Skeletal muscle satellite cell (primary cell): ENCODE data around the gene ANKRD36C.
"Not testable (repeated sequence)": the region's sequence is repeated elsewhere in the genome, so short reads cannot be mapped to it uniquely, and the experiment has no call there.

Experiments used
- H3K27me3 ChIP-seq: 2 replicates; pipeline ENCODE4 v1.7.0; 2013; ENCODE audit warnings: low read length; ENCODE audit not compliant: control insufficient read depth, insufficient read depth
- H3K36me3 ChIP-seq: 2 replicates; pipeline ENCODE4 v1.7.0; 2013; ENCODE audit warnings: mild to moderate bottlenecking, control low read depth, low read length; ENCODE audit not compliant: insufficient read depth
- H3K4me1 ChIP-seq: 2 replicates; pipeline ENCODE4 v1.7.0; 2013; ENCODE audit warnings: low read length; ENCODE audit not compliant: control insufficient read depth, insufficient read depth
- H3K4me2 ChIP-seq: 2 replicates; pipeline ENCODE4 v1.7.0; 2013; ENCODE audit warnings: mild to moderate bottlenecking, low read length
- H3K4me3 ChIP-seq: 2 replicates; pipeline ENCODE4 v1.7.0; 2013; ENCODE audit warnings: low read length
- H3K9ac ChIP-seq: 2 replicates; pipeline ENCODE4 v1.7.0; 2013; ENCODE audit warnings: mild to moderate bottlenecking, low read depth, low read length, moderate library complexity
- H3K9me3 ChIP-seq: replicated peaks from 2 replicates; pipeline ENCODE4 v1.7.0; 2013; ENCODE audit warnings: mild to moderate bottlenecking, control low read depth, low read length

Gene ANKRD36C

DNA sequence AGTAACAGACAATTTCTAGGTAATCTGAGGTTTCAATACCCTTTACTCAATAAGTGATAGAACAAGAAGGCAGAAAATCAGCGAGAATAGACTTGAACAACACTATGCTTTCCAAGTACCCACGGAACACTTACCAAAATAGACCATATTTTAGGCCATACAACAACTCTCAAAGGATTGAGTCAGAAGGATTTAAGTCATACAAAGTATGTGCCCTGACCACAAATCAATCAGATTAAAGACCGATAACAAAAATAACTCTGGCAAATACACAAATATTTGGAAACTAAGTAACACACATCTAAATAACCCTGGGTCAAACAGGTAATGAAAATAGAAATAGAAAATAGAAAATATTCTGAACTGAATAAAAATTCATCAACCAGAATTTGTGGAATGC lies 129.5 kb downstream of the ANKRD36C start:
- H3K9me3 ChIP-seq, H3K9ac ChIP-seq, H3K36me3 ChIP-seq, H3K27me3 ChIP-seq, H3K4me3 ChIP-seq, H3K4me1 ChIP-seq, H3K4me2 ChIP-seq: not testable (repeated sequence)

DNA sequence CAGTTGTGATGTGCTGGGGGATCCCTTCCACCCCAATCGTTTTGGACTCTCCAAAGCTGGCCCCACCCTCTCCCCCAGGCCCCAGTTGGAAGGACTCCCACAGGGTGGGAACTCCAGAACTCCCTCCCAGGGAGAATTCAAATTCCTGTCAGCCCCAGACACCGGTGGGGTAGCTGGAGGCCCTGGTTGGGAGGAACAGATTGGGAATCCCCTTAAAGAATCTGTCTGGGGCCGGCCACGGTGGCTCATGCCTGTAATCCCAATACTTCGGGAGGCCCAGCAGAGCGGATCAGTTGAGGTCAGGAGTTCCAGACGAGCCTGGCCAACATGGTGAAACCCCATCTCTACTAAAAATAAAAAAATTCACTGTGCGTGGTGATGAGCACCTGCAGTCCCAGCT lies 155.5 kb downstream of the ANKRD36C start:
- Histone ChIP-seq H3K9me3 (no peaks in the 10 kb centered on the region), H3K36me3 (peaks cover 5% of the 10 kb centered on the region), H3K9ac (no peak overlapping the region), H3K4me2 (no peak overlapping the region), H3K4me1 (no peaks in the 10 kb centered on the region), H3K4me3 (no peak overlapping the region), H3K27me3 (no peaks in the 10 kb centered on the region)

DNA sequence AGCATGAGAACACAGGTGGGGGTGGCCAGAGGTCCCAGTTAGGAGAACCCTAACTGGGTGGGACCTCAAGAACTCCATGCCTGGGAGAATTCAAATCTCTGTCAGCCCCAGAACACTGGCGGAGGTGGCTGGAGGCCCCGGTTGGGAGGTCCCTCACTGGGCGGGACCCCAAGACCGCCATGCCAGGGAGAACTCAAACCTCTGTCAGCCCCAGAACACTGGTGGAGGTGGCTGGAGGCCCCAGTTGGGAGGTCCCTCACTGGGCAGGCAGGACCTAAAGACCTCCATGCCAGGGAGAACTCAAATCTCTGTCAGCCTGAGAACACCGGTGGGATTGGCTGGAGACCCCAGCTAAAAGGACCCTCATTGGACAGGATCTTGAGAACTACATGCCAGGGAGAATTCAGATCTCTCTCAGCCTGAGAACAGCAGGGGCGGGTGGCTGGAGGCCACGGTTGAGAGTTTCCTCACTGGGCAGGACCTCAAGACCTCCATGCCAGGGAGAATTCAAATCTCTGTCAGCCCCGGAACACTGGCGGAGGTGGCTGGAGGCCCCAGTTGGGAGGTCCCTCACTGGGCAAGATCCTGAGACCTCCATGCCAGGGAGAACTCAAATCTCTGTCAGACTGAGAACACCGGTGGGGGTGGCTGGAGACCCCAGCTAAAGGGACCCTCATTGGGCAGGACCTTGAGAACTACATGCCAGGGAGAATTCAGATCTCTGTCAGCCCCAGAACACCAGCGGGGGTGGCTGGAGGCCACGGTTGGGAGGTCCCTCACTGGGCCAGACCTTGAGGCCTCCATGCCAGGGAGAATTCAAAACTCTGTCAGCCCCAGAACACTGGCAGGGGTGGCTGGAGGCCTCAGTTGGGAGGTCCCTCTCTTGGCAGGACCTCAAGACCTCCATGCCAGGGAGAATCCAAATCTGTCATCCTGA lies 157.3 kb downstream of the ANKRD36C start:
- H3K4me2 ChIP-seq, H3K36me3 ChIP-seq, H3K4me3 ChIP-seq, H3K9me3 ChIP-seq, H3K9ac ChIP-seq, H3K4me1 ChIP-seq, H3K27me3 ChIP-seq: not testable (repeated sequence)

DNA sequence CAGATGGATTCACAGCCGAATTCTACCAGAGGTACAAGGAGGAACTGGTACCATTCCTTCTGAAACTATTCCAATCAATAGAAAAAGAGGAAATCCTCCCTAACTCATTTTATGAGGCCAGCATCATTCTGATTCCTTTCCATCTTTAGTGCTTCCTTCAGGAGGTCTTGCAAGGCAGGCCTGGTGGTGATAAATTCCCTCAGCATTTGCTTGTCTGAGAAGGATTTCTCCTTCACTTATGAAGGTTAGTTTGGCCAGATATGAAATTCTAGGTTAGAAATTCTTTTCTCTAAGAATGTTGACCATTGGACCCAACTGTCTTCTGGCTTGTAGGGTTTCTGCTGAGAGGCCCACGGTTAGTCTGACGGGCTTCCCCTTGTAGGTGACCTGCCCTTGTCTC lies 167.4 kb downstream of the ANKRD36C start:
- H3K4me1 ChIP-seq, H3K27me3 ChIP-seq, H3K4me2 ChIP-seq, H3K9ac ChIP-seq, H3K4me3 ChIP-seq: not testable (repeated sequence)
- peaks cover 10% of the 10 kb centered on the region for H3K36me3 ChIP-seq
- H3K9me3 ChIP-seq: peaks cover 13% of the 10 kb centered on the region

DNA sequence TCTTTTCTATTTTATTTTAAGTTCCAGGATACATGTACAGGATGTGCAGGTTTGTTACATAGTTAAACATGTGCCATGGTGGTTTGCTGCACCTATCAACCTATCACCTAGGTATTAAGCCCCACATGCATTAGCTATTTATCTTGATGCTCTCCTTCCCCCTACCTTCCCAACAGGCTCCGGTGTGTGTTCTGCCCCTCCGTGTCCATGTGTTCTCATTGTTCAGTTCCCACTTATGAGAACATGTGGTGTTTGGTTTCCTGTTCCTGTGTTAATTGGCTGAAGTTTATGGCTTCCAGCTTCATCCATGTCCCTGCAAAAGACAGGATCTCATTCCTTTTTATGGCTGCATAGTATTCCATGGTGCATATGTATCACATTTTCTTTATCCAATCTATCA lies 174.1 kb downstream of the ANKRD36C start:
- H3K4me1 ChIP-seq, H3K9ac ChIP-seq, H3K4me2 ChIP-seq, H3K4me3 ChIP-seq, H3K36me3 ChIP-seq, H3K27me3 ChIP-seq, H3K9me3 ChIP-seq: not testable (repeated sequence)

DNA sequence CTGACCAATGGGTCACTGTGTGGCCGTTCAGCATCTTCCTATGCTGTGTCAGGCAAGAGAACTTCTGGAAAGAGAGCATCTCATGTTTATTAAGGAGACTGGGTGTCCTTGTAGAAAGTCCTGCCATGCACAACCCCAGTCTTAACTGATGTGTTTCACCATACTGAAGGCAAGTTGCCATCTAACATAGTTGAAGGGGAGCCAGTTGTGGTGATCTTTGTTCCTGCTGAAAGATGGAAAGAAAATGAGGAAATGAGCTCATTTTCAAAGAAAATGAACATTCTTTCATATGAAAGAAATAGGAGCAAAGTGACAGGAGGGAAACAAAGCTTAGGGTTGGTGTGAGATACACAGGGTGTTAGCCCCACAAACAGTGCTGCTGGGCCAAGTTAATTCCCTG lies 178.3 kb downstream of the ANKRD36C start:
- H3K27me3 ChIP-seq, H3K4me1 ChIP-seq, H3K4me2 ChIP-seq, H3K9ac ChIP-seq, H3K9me3 ChIP-seq, H3K4me3 ChIP-seq, H3K36me3 ChIP-seq: not testable (repeated sequence)

DNA sequence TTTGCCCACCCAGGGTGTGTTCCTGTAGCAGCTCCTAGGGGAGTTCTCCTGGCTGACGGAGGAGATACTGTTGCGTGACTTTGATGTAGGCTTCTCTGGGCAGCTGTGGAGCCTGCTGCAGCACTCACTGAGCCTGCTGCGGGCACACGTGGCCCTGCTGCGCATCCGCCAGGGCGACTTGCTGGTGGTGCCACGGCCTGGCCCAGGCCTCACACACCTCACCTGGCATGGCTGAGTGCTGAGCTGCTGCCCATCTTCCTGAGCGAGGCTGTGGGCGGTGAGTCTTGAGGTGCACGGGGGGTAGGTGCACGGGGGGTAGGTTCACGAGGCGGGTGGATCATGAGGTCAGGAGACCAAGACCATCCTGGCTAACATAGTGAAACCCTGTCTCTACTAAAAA lies 191.7 kb downstream of the ANKRD36C start:
- Histone ChIP-seq H3K9ac (no peak overlapping the region), H3K36me3 (no peaks in the 10 kb centered on the region), H3K4me3 (no peak overlapping the region), H3K4me1 (no peaks in the 10 kb centered on the region), H3K4me2 (no peak overlapping the region), H3K27me3 (no peaks in the 10 kb centered on the region), H3K9me3 (no peaks in the 10 kb centered on the region)

DNA sequence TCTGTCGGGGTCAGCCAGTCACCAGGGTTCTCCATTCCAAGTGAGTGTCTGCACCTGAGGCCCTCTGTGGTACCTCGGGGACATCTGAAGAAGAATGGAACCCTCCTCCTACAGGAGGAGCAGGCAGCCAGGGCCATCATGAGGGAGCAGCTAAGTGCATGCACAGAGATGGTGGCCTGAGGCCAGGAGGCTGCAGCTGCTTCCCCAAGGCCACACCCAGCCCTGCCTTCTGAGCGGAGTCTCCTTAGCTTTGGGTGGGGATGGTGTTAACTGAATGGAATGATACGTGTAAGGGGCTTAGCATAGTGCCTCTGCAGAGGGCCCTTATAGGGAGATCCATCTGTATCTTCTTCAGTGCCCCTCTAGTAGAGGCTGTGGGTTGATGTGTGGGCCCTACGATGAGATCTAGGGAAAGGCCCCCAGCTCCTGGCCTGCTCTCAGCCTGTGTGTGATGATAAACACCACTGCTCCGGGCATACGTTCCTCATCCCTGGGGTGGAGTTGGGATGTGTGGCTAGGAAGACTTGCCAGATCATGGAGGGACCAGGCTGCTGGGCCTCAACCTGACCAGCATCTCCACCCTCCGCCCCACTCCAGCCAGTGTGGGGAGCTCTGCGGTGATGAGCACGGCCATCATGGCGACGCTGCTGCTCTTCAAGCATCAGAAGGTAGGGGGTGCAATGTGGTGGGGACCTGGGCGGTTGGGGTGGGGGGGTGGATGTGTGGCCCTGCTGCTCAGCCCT lies 192.3 kb downstream of the ANKRD36C start:
- H3K9me3 ChIP-seq, H3K4me1 ChIP-seq, H3K4me3 ChIP-seq, H3K9ac ChIP-seq, H3K4me2 ChIP-seq, H3K27me3 ChIP-seq, H3K36me3 ChIP-seq: not testable (repeated sequence)

DNA sequence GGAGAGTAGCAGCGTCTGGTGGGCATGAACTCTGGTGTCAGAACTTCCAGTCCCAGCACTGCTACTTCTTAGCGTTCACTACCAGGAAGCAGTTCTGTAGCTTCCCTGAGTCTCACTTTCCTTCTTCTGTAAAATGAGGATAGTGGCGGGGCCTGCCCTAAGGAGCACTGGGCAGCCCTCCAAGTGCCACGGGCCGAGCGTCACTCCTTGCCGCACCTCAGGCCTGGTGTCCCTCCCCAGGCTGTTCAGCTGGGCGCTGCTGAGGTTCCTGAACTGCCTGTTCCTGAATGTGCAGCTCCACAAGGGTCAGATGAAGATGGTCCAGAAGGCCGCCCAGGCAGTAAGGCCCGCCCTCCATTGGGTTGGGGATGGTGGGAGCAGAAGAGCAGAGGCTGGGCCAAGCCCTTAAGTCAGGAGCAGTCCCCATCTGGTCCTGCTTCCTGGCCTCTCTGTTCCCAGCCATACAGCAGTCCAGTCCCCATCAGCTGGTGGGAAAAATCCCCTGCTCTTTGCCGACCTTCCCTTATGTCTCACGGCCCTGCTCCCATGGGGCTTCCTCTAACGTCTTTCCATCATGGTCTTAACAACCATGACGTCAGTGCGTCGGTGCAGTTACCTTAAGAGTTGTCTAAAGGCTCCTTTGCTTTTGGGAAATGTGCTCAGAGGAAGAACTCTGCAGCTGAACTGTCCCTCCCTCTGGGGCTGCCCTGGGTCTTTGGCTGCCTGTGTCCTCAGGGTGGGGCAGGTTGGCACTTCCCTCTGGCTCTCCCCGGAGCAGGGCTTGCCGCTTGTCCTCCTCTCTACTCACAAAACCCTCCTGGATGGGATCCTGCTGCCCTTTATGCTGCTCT lies 195.2 kb downstream of the ANKRD36C start:
- H3K27me3 ChIP-seq, H3K4me2 ChIP-seq, H3K9ac ChIP-seq, H3K4me3 ChIP-seq, H3K36me3 ChIP-seq, H3K9me3 ChIP-seq, H3K4me1 ChIP-seq: not testable (repeated sequence)

DNA sequence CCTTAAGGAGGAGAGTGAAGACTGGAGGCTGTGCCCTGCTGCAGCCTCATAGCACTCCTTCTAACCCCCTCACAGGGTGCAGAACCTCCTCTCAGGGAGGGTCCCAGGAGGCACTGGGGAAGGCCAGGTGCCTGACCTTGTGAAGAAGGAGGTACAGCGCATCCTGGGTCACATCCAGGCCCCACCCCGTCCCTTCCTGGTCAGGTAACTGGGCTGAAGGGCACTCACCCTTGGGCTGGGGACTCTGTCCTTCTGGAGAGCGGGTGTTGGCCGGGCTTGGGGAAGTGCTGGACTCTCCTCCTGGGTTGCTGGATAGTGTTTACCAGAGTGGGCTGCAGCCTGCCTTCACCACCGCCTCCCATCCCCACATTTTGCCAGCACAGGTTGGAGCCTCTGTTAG lies 197.7 kb downstream of the ANKRD36C start:
- H3K4me1 ChIP-seq, H3K36me3 ChIP-seq, H3K9ac ChIP-seq, H3K27me3 ChIP-seq, H3K4me2 ChIP-seq, H3K4me3 ChIP-seq, H3K9me3 ChIP-seq: not testable (repeated sequence)

DNA sequence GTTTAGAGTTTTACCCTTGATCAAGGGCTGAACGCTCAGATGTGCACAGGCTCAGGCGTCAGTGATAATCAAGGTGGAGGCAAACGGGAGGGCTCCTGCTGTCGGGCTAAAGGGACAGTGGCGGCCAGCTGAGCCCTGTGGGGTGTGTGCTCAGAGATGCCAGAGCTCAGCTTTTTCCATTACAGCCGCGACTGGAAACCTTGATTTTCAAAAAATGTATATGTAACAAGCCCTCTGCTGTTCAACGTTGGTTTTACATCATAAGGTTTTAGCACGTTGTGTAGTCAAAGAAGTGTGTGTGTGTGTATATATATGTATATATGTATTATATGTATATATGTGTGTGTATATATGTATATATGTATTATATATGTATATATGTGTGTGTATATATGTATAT lies 201.4 kb downstream of the ANKRD36C start:
- not testable (repeated sequence) for H3K9me3 ChIP-seq

More for the DNA sequence above, 201.4 kb downstream of the ANKRD36C start:
- not testable (repeated sequence) for H3K4me2 ChIP-seq, H3K4me1 ChIP-seq, H3K4me3 ChIP-seq, H3K36me3 ChIP-seq, H3K9ac ChIP-seq, H3K27me3 ChIP-seq
